ENCODE data around the gene BCKDHB. TPM values are rescaled to one million over a fixed set of nuclear protein-coding genes. Genes with fewer than 3 reads are reported as not detected.
"Not testable (repeated sequence)": the region's sequence is repeated elsewhere in the genome, so short reads cannot be mapped to it uniquely, and the experiment has no call there.

BCKDHB gene
- total and polyA plus RNA-seq, 4 donors = 22.9 to 36.0 (median 28.9) TPM

- no peak overlapping the region for H3K4me3 ChIP-seq (ENCODE audit: low read depth, low read length)
- no peaks in the 10 kb centered on the region for H3K4me1 ChIP-seq (ENCODE audit: control insufficient read depth, insufficient read depth, low read length)
- no peaks in the 10 kb centered on the region for H3K9me3 ChIP-seq (ENCODE audit: control insufficient read depth, insufficient read depth, low read length)
- no peak for DNase-seq (ENCODE audit: low read depth in 4 of 6, low spot score in 6 of 6)
- H3K27me3 ChIP-seq (ENCODE audit: control insufficient read depth, insufficient read depth, low read length) = no peaks in the 10 kb centered on the region
- H3K36me3 ChIP-seq (ENCODE audit: control insufficient read depth, insufficient read depth, low read length) = no peaks in the 10 kb centered on the region
- WGBS (ENCODE audit: insufficient coverage) = 100% methylated on average over 2 of the region's 3 CpGs
- H3K27ac ChIP-seq (ENCODE audit: low read depth, low read length) = no peak overlapping the region
These were observed 104.8 kb downstream of the BCKDHB start for GRCh38 chr6:80211286-80211685.

DNA sequence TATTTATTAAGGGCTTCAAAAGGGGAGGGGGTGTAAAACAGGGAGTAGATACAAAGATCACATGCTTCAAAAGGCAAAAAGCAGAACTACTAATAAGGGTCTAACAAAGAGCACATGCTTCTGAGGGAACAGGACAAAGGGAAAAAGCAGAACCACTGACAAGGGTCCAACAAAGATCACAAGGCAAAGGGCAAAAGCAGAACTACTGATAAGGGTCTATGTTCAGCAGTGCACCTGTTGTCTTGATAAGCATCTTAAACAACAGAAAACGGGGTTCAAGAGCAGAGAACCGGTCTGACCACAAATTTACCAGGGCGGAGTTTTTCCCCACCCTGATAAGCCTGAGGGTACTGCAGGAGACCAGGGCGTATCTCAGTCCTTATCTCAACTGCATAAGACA, 105.4 kb downstream of the BCKDHB start:
- H3K36me3 ChIP-seq (ENCODE audit: control insufficient read depth, insufficient read depth, low read length); H3K9me3 ChIP-seq (ENCODE audit: control insufficient read depth, insufficient read depth, low read length); H3K27me3 ChIP-seq (ENCODE audit: control insufficient read depth, insufficient read depth, low read length); H3K27ac ChIP-seq (ENCODE audit: low read depth, low read length); H3K4me1 ChIP-seq (ENCODE audit: control insufficient read depth, insufficient read depth, low read length); H3K4me3 ChIP-seq (ENCODE audit: low read depth, low read length); DNase-seq (ENCODE audit: low read depth in 4 of 6, low spot score in 6 of 6): not testable (repeated sequence)
- no CpG with 5 or more reads among the region's 4 CpGs for WGBS (ENCODE audit: insufficient coverage)

DNA sequence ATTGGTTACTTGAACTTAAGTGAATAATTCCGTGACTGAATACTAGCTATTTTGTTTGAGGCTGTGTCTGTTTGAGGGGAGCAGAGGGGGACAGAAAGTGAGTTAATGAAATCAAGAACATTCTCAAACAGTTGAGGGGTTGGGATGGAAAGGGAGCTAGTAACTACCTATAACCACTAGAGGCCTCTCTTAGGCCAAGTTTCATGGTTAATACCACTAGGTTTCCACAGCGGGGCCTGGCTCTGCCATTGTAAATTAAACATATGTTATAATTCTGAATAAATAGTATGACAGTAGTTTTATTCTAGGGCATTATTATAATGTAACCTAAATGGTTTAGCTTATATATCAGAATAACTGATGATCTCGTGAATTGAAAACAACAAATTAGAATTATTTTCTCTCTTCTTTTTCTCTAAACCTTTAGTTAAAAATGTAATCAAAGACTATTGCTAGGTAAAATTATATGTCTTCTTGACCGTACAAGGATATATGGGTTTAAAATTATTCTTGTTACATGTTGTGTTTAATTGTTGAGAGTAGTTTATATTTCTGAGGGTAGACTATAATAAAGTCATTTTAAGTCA, 108.1 kb downstream of the BCKDHB start:
- H3K9me3 ChIP-seq (ENCODE audit: control insufficient read depth, insufficient read depth, low read length) = no peaks in the 10 kb centered on the region
- no peaks in the 10 kb centered on the region for H3K36me3 ChIP-seq (ENCODE audit: control insufficient read depth, insufficient read depth, low read length)
- H3K4me3 ChIP-seq (ENCODE audit: low read depth, low read length) = no peak overlapping the region
- no peak overlapping the region for H3K27ac ChIP-seq (ENCODE audit: low read depth, low read length)
- DNase-seq (ENCODE audit: low read depth in 4 of 6, low spot score in 6 of 6) = peak in 3 of 6 donors; percentile 18 to 87 (median 76)
- H3K4me1 ChIP-seq (ENCODE audit: control insufficient read depth, insufficient read depth, low read length) = no peaks in the 10 kb centered on the region
- no peaks in the 10 kb centered on the region for H3K27me3 ChIP-seq (ENCODE audit: control insufficient read depth, insufficient read depth, low read length)
- no CpG with 5 or more reads among the region's 4 CpGs for WGBS (ENCODE audit: insufficient coverage)

- no peak for DNase-seq (ENCODE audit: low read depth in 4 of 6, low spot score in 6 of 6)
- WGBS (ENCODE audit: insufficient coverage) = 100% methylated on average over 1 of the region's 1 CpG
- no peaks in the 10 kb centered on the region for H3K4me1 ChIP-seq (ENCODE audit: control insufficient read depth, insufficient read depth, low read length)
These were observed 108.6 kb downstream of the BCKDHB start for GRCh38 chr6:80215063-80215462.

GRCh38 chr6:80217794-80218193, 111.3 kb downstream of the BCKDHB start:
- WGBS (ENCODE audit: insufficient coverage) = 56% methylated on average over 5 of the region's 6 CpGs
- Histone ChIP-seq H3K27me3 (ENCODE audit: control insufficient read depth, insufficient read depth, low read length) (no peaks in the 10 kb centered on the region), H3K36me3 (ENCODE audit: control insufficient read depth, insufficient read depth, low read length) (no peaks in the 10 kb centered on the region), H3K27ac (ENCODE audit: low read depth, low read length) (no peak overlapping the region), H3K4me3 (ENCODE audit: low read depth, low read length) (no peak overlapping the region), H3K4me1 (ENCODE audit: control insufficient read depth, insufficient read depth, low read length) (no peaks in the 10 kb centered on the region), H3K9me3 (ENCODE audit: control insufficient read depth, insufficient read depth, low read length) (no peaks in the 10 kb centered on the region)
- peak in 2 of 6 donors; percentile 17 to 37 for DNase-seq (ENCODE audit: low read depth in 4 of 6, low spot score in 6 of 6)

More at GRCh38 chr6:80215063-80215462, 108.6 kb downstream of the BCKDHB start:
- Histone ChIP-seq H3K4me3 (ENCODE audit: low read depth, low read length) (no peak overlapping the region), H3K27me3 (ENCODE audit: control insufficient read depth, insufficient read depth, low read length) (no peaks in the 10 kb centered on the region), H3K27ac (ENCODE audit: low read depth, low read length) (no peak overlapping the region), H3K36me3 (ENCODE audit: control insufficient read depth, insufficient read depth, low read length) (no peaks in the 10 kb centered on the region), H3K9me3 (ENCODE audit: control insufficient read depth, insufficient read depth, low read length) (no peaks in the 10 kb centered on the region)

- Histone ChIP-seq H3K4me1 (ENCODE audit: control insufficient read depth, insufficient read depth, low read length) (no peaks in the 10 kb centered on the region), H3K27ac (ENCODE audit: low read depth, low read length) (no peak overlapping the region), H3K36me3 (ENCODE audit: control insufficient read depth, insufficient read depth, low read length) (no peaks in the 10 kb centered on the region), H3K27me3 (ENCODE audit: control insufficient read depth, insufficient read depth, low read length) (no peaks in the 10 kb centered on the region), H3K9me3 (ENCODE audit: control insufficient read depth, insufficient read depth, low read length) (no peaks in the 10 kb centered on the region), H3K4me3 (ENCODE audit: low read depth, low read length) (no peak overlapping the region)
- no peak for DNase-seq (ENCODE audit: low read depth in 4 of 6, low spot score in 6 of 6)
- WGBS (ENCODE audit: insufficient coverage) = 78% methylated on average over 3 of the region's 3 CpGs
These were observed 117.3 kb downstream of the BCKDHB start for GRCh38 chr6:80223743-80224212.

- H3K4me3 ChIP-seq (ENCODE audit: low read depth, low read length) = no peak overlapping the region
- no peaks in the 10 kb centered on the region for H3K9me3 ChIP-seq (ENCODE audit: control insufficient read depth, insufficient read depth, low read length)
- H3K27me3 ChIP-seq (ENCODE audit: control insufficient read depth, insufficient read depth, low read length) = no peaks in the 10 kb centered on the region
- H3K36me3 ChIP-seq (ENCODE audit: control insufficient read depth, insufficient read depth, low read length) = no peaks in the 10 kb centered on the region
- no peak for DNase-seq (ENCODE audit: low read depth in 4 of 6, low spot score in 6 of 6)
- no peak overlapping the region for H3K27ac ChIP-seq (ENCODE audit: low read depth, low read length)
- WGBS (ENCODE audit: insufficient coverage) = no CpG with 5 or more reads among the region's 3 CpGs
- H3K4me1 ChIP-seq (ENCODE audit: control insufficient read depth, insufficient read depth, low read length) = no peaks in the 10 kb centered on the region
These were observed 119.7 kb downstream of the BCKDHB start for GRCh38 chr6:80226151-80226550.

DNA sequence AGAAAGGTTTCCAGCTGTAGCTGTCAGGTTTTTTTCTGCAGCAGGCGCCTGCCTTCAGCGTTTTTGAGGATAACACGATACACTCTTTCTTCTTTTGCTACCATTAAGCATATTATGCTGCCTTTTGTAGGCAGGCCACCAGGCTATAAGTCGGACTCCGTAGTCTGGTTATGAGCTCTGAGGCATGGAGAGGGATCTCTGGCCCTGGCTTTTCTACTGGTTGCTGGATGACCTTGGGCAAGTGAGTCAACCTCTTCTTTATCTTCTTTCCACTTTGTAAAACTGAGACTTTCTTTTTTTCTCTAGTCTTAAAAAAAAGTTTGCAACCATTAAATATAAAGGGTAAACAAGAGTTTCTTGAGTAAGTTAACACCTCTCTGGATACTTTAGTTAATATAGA, 120.2 kb downstream of the BCKDHB start:
- DNase-seq (ENCODE audit: low read depth in 4 of 6, low spot score in 6 of 6) = no peak
- Histone ChIP-seq H3K4me1 (ENCODE audit: control insufficient read depth, insufficient read depth, low read length) (no peaks in the 10 kb centered on the region), H3K27ac (ENCODE audit: low read depth, low read length) (no peak overlapping the region), H3K4me3 (ENCODE audit: low read depth, low read length) (no peak overlapping the region), H3K9me3 (ENCODE audit: control insufficient read depth, insufficient read depth, low read length) (no peaks in the 10 kb centered on the region), H3K27me3 (ENCODE audit: control insufficient read depth, insufficient read depth, low read length) (no peaks in the 10 kb centered on the region), H3K36me3 (ENCODE audit: control insufficient read depth, insufficient read depth, low read length) (no peaks in the 10 kb centered on the region)
- WGBS (ENCODE audit: insufficient coverage) = no CpG with 5 or more reads among the region's 5 CpGs

- Histone ChIP-seq H3K36me3 (ENCODE audit: control insufficient read depth, insufficient read depth, low read length) (no peaks in the 10 kb centered on the region), H3K9me3 (ENCODE audit: control insufficient read depth, insufficient read depth, low read length) (no peaks in the 10 kb centered on the region), H3K4me1 (ENCODE audit: control insufficient read depth, insufficient read depth, low read length) (no peaks in the 10 kb centered on the region), H3K27ac (ENCODE audit: low read depth, low read length) (no peak overlapping the region), H3K4me3 (ENCODE audit: low read depth, low read length) (no peak overlapping the region), H3K27me3 (ENCODE audit: control insufficient read depth, insufficient read depth, low read length) (no peaks in the 10 kb centered on the region)
- WGBS (ENCODE audit: insufficient coverage) = no CpG with 5 or more reads among the region's 2 CpGs
- no peak for DNase-seq (ENCODE audit: low read depth in 4 of 6, low spot score in 6 of 6)
These were observed 121.2 kb downstream of the BCKDHB start for GRCh38 chr6:80227545-80228105.

DNA sequence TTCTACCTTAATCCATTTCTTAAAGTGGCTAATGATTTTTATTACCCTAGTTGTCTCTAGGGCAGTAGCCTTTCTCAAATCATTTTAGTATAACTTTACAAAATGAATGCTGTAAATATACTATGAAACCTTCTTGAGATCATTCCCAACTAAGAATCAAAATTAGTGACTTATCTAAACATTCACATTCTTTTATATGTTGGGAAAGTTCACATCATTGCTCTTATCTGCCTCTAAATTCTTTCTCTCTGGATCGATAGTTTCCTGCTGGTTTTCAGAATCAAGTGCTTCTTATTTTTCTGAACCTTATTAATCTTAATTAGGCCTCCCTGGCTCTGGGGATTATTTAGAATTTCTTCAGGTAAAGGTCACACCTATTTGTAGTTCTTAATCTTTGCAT, 126.8 kb downstream of the BCKDHB start:
- 80% methylated on average over 1 of the region's 1 CpG for WGBS (ENCODE audit: insufficient coverage)
- Histone ChIP-seq H3K36me3 (ENCODE audit: control insufficient read depth, insufficient read depth, low read length) (no peaks in the 10 kb centered on the region), H3K4me1 (ENCODE audit: control insufficient read depth, insufficient read depth, low read length) (no peaks in the 10 kb centered on the region), H3K9me3 (ENCODE audit: control insufficient read depth, insufficient read depth, low read length) (no peaks in the 10 kb centered on the region), H3K4me3 (ENCODE audit: low read depth, low read length) (no peak overlapping the region), H3K27ac (ENCODE audit: low read depth, low read length) (no peak overlapping the region), H3K27me3 (ENCODE audit: control insufficient read depth, insufficient read depth, low read length) (no peaks in the 10 kb centered on the region)
- DNase-seq (ENCODE audit: low read depth in 4 of 6, low spot score in 6 of 6) = no peak

Measured in spinal cord (tissue), 10 donors.